KOPT-K1 (cell line): ENCODE results near the gene NSUN2.

Experiments
- H3K27ac ChIP-seq: fragments of 200-600 bp; sonication (generic); 2 replicates; pipeline ENCODE4 v1.5.1; 2016; ENCODE audit warnings: antibody characterized with exemption, mild to moderate bottlenecking, low read depth, low read length; ENCODE audit not compliant: poor library complexity, severe bottlenecking
- H3K36me3 ChIP-seq: fragments of 200-600 bp; sonication (generic); 2 replicates; pipeline ENCODE4 v1.5.1; 2017; ENCODE audit warnings: antibody characterized with exemption, mild to moderate bottlenecking, low read length, moderate library complexity; ENCODE audit not compliant: insufficient read depth
- H3K9me3 ChIP-seq: fragments of 200-600 bp; sonication (generic); 2 replicates; pipeline ENCODE4 v1.5.1; 2017; ENCODE audit warnings: antibody characterized with exemption, low read length, mild to moderate bottlenecking; ENCODE audit not compliant: insufficient read depth, poor library complexity, severe bottlenecking

NSUN2 gene

GRCh38 chr5:6553972-6554371 is 78.9 kb downstream of the NSUN2 start:
- no peak overlapping the region for H3K27ac ChIP-seq
- no peaks in the 10 kb centered on the region for H3K36me3 ChIP-seq
- no peaks in the 10 kb centered on the region for H3K9me3 ChIP-seq

- Histone ChIP-seq H3K36me3 (no peaks in the 10 kb centered on the region), H3K27ac (no peak overlapping the region), H3K9me3 (no peaks in the 10 kb centered on the region)
Measured at GRCh38 chr5:6552612-6553011, 80.2 kb downstream of the NSUN2 start.

GRCh38 chr5:6551955-6552313 is 80.9 kb downstream of the NSUN2 start:
- no peak overlapping the region for H3K27ac ChIP-seq
- no peaks in the 10 kb centered on the region for H3K9me3 ChIP-seq
- no peaks in the 10 kb centered on the region for H3K36me3 ChIP-seq

GRCh38 chr5:6551287-6551954 is 81.4 kb downstream of the NSUN2 start:
- no peak overlapping the region for H3K27ac ChIP-seq
- no peaks in the 10 kb centered on the region for H3K9me3 ChIP-seq
- H3K36me3 ChIP-seq: no peaks in the 10 kb centered on the region

GRCh38 chr5:6550628-6551027 is 82.2 kb downstream of the NSUN2 start:
- no peaks in the 10 kb centered on the region for H3K9me3 ChIP-seq
- H3K27ac ChIP-seq: no peak overlapping the region
- H3K36me3 ChIP-seq: no peaks in the 10 kb centered on the region
